HCT116 (cell line): ENCODE measurements around the gene MCEMP1. TPM values are rescaled to one million over a fixed set of nuclear protein-coding genes. Genes with fewer than 3 reads are reported as not detected.

Experiments
- ATAC-seq: fragments of 200-7000 bp; cut with Tn5 transposase; 2 replicates; pipeline ENCODE4 v1.9.1; 2020; ENCODE audit warnings: mild to moderate bottlenecking, moderate library complexity
- BruUV-seq: library from RNA; stranded (reverse); fragments of 400-500 nt; replicated peaks from 2 replicates; lab custom pipeline; 2021; lab: Mats Ljungman, UMichigan
- CTCF ChIA-PET: fragments of 300-600 bp; sonication (Branson Sonifier 250); formaldehyde crosslinking; loops from one replicate; lab custom pipeline; 2021; ENCODE audit warnings: antibody characterized with exemption; lab: Charles Lee
- POLR2A ChIA-PET: fragments of 300-600, 350-600 bp; sonication (Branson Sonifier 250); formaldehyde crosslinking; loops from one replicate; lab custom pipeline; 2021; ENCODE audit warnings: antibody characterized with exemption; lab: Charles Lee
- RAD21 ChIA-PET, 2 experiments: fragments of 300-600 bp; sonication (Branson Sonifier 250); formaldehyde crosslinking; loops; one replicate each; lab custom pipeline; 2023; ENCODE audit warnings: low total read pairs in 2 of 2; ENCODE audit not compliant: uncharacterized antibody in 2 of 2, unreplicated experiment in 2 of 2, low non-redundant PET in 1 of 2; lab: Charles Lee
- DNase-seq: peaks from one replicate; pipeline ENCODE4 v3.0.0-alpha.2; 2010; ENCODE audit warnings: low read depth, low spot score
- H2AFZ ChIP-seq: fragments of 200-600 bp; shearing (Covaris generic), sonication (generic); 2 replicates; pipeline ENCODE4 v1.6.1; 2017; ENCODE audit warnings: low read depth, mixed run types, mixed read lengths, antibody characterized with exemption, low read length; ENCODE audit not compliant: poor library complexity, severe bottlenecking
- H3K27ac ChIP-seq: 2 replicates; pipeline ENCODE4 v1.5.1; 2012; ENCODE audit warnings: low read depth, low read length
- H3K27me3 ChIP-seq: fragments of 200-600 bp; sonication (generic); 2 replicates; pipeline ENCODE4 v1.6.1; 2016; ENCODE audit warnings: mixed run types, low read length, mixed read lengths; ENCODE audit not compliant: insufficient read depth
- H3K36me3 ChIP-seq, 2 experiments: fragments of 200-500 bp in 1 of 2; fragments of 200-600 bp in 1 of 2; sonication (Bioruptor generic) in 1 of 2; sonication (generic) in 1 of 2; 2 replicates each; pipeline versions ENCODE4 v1.5.1 to v1.6.1; 2014 to 2016; ENCODE audit warnings: low read length in 2 of 2, inconsistent platforms in 1 of 2, mixed read lengths in 1 of 2, mixed run types in 1 of 2; ENCODE audit not compliant: insufficient read depth in 2 of 2, control insufficient read depth in 1 of 2
- H3K4me1 ChIP-seq, 2 experiments: fragments of 200-600 bp in 1 of 2; sonication (generic) in 1 of 2; 2 replicates each; pipeline versions ENCODE4 v1.5.1 to v1.6.1; 2012 to 2017; ENCODE audit warnings: low read length in 2 of 2, inconsistent platforms in 1 of 2, mild to moderate bottlenecking in 1 of 2, mixed read lengths in 1 of 2, mixed run types in 1 of 2, moderate library complexity in 1 of 2; ENCODE audit not compliant: insufficient read depth in 2 of 2, control insufficient read depth in 1 of 2
- H3K4me2 ChIP-seq: fragments of 200-600 bp; sonication (generic); 2 replicates; pipeline ENCODE4 v1.6.1; 2017; ENCODE audit warnings: mixed run types, low read length, mixed read lengths
- H3K4me3 ChIP-seq, 2 experiments: fragments of 200-600 bp in 1 of 2; sonication (generic) in 1 of 2; replicated peaks in 1 of 2; 2 replicates each; pipeline ENCODE4 v1.5.1; 2011 to 2016; ENCODE audit warnings: low read length in 2 of 2, control low read depth in 1 of 2, low read depth in 1 of 2, mild to moderate bottlenecking in 1 of 2, mixed read lengths in 1 of 2, mixed run types in 1 of 2
- H3K79me2 ChIP-seq: fragments of 200-600 bp; sonication (generic); 2 replicates; pipeline ENCODE4 v1.6.1; 2017; ENCODE audit warnings: mild to moderate bottlenecking, mixed run types, low read length, moderate library complexity, mixed read lengths; ENCODE audit not compliant: insufficient read depth
- H3K9ac ChIP-seq: fragments of 200-600 bp; sonication (generic); 2 replicates; pipeline ENCODE4 v1.6.1; 2016; ENCODE audit warnings: low read length, mixed read lengths
- H3K9me2 ChIP-seq: fragments of 200-600 bp; sonication (generic), shearing (Covaris generic); 2 replicates; pipeline ENCODE4 v1.6.1; 2017; ENCODE audit warnings: mixed run types, mild to moderate bottlenecking, moderate library complexity; ENCODE audit not compliant: insufficient read depth
- H3K9me3 ChIP-seq, 2 experiments: fragments of 200-500 bp in 1 of 2; fragments of 200-600 bp in 1 of 2; sonication (Bioruptor generic) in 1 of 2; sonication (generic) in 1 of 2; 2 replicates each; pipeline ENCODE4 v1.6.1; 2014 to 2017; ENCODE audit warnings: low read length in 2 of 2, mixed read lengths in 2 of 2, inconsistent platforms in 1 of 2, low read depth in 1 of 2, mild to moderate bottlenecking in 1 of 2, mixed run types in 1 of 2, moderate library complexity in 1 of 2; ENCODE audit not compliant: control insufficient read depth in 1 of 2, insufficient read depth in 1 of 2
- H4K20me1 ChIP-seq: fragments of 200-600 bp; sonication (generic), shearing (Covaris generic); 2 replicates; pipeline ENCODE4 v1.6.1; 2017; ENCODE audit warnings: mixed run types, mild to moderate bottlenecking, moderate library complexity; ENCODE audit not compliant: insufficient read depth
- ATF3 ChIP-seq: IDR thresholded peaks from 2 replicates; pipeline ENCODE4 v1.6.1; 2012
- REST ChIP-seq: IDR thresholded peaks from 2 replicates; pipeline ENCODE4 v1.6.1; 2012; ENCODE audit warnings: low read depth
- SIN3A ChIP-seq: IDR thresholded peaks from 2 replicates; pipeline ENCODE4 v1.6.1; 2012; ENCODE audit warnings: low read depth
- SP1 ChIP-seq: IDR thresholded peaks from 2 replicates; pipeline ENCODE4 v1.6.1; 2012; ENCODE audit warnings: low read depth
- TCF7L2 ChIP-seq: IDR thresholded peaks from 2 replicates; pipeline ENCODE4 v1.7.0; 2011; ENCODE audit warnings: borderline replicate concordance, inconsistent platforms; ENCODE audit not compliant: insufficient read depth, insufficient read length; ENCODE audit errors: extremely low read depth
- intact Hi-C: fragments of 100-400 bp; cut with micrococcal nuclease; formaldehyde crosslinking; loops from 2 replicates; pipeline ENCODE4 v1.10.0; 2022
- total RNA-seq: library from RNA; stranded (reverse); gene quantifications from one replicate; pipeline ENCODE4 v1.2.1, GENCODE V29; 2021; ENCODE audit not compliant: unreplicated experiment

The MCEMP1 gene
- total RNA-seq, 1 experiment from 2014 or later: not detected

- Histone ChIP-seq H3K9me2 (no peaks in the 10 kb centered on the region), H3K79me2 (no peaks in the 10 kb centered on the region), H3K4me2 (no peak overlapping the region), H2AFZ (no peak overlapping the region)
- RAD21 ChIA-PET: no interaction called here
- no peak for DNase-seq
- no TSS peak for BruUV-seq
- no peak for TF ChIP-seq TCF7L2
- TF ChIP-seq SP1: no peak
- TF ChIP-seq REST: no peak
- no peak for TF ChIP-seq ATF3
- TF ChIP-seq SIN3A: no peak
- TF ChIP-seq, all 23 proteins: peak for 0
- ChIA-PET CTCF (interaction anchor here (0.9 kb wide), 1 partner anchor 19 kb away, joined by 3 read pairs; the partner anchor contains the start of gene TRAPPC5), POLR2A (no interaction called here)
- Histone ChIP-seq H3K4me3 (no peak overlapping the region), H3K4me1 (no peaks in the 10 kb centered on the region), H3K9ac (no peak overlapping the region), H3K27me3 (peaks cover 16% of the 10 kb centered on the region; the same call in 1 of the 2 replicates), H3K36me3 (no peaks in the 10 kb centered on the region), H4K20me1 (no peaks in the 10 kb centered on the region), H3K9me3 (no peaks in the 10 kb centered on the region), H3K27ac (no peak overlapping the region)
- no peak for ATAC-seq
- intact Hi-C loops: no loop called here
These were observed 22.8 kb downstream of the MCEMP1 start for GRCh38 chr19:7699417-7700401.
